Posterior vena cava (tissue), 2 donors: Measurements from ENCODE around the gene MLLT3. TPM values are rescaled to one million over a fixed set of nuclear protein-coding genes. Genes with fewer than 3 reads are reported as not detected.
A peak's percentile ranks its signal among the peaks of the same experiment; 100 is the strongest.
"Not testable (repeated sequence)": the region's sequence is repeated elsewhere in the genome, so short reads cannot be mapped to it uniquely, and the experiment has no call there.

Experiments
- DNase-seq: peaks from one replicate; pipeline ENCODE4 v3.0.0-alpha.2; 2020; ENCODE audit warnings: low spot score
- intact Hi-C, 2 donors: fragments of 100-400 bp; cut with DNase I; formaldehyde crosslinking; loops; one replicate each; pipeline versions ENCODE4 v1.14.1 to v1.14.2; 2022 to 2023
- long read RNA-seq, 2 donors: library from polyadenylated mRNA; unstranded; transcript quantifications; one replicate each; pipeline ENCODE4 v2.0.0, GENCODE V29; 2020 to 2021
- total RNA-seq, 2 donors: library from RNA; stranded (reverse); fragmentation: NEBNext Ultra II Directional; extraction: Animal tissue kit (Norgen Biotek cat#: 25700); gene quantifications; one replicate each; pipeline ENCODE4 v1.2.1, GENCODE V29; 2021
- donor health status: DM: yes; HTN: yes; CAD: no.
- donor health status: DM: yes; HTN: yes; CAD: no.

Gene MLLT3
- 1 to 10 TPM; 6.5 to 7.6 TPM for total RNA-seq
- long read RNA-seq, donor 1, partial matches to known transcripts, result 0 of 2 reads
- long read RNA-seq, donor 1, other reads (novel, unspliced or antisense), result 2 of 2 reads
- long read RNA-seq, donor 2, partial matches to known transcripts, result 2 of 5 reads
- long read RNA-seq, donor 2, other reads (novel, unspliced or antisense), result 2 of 5 reads

DNA sequence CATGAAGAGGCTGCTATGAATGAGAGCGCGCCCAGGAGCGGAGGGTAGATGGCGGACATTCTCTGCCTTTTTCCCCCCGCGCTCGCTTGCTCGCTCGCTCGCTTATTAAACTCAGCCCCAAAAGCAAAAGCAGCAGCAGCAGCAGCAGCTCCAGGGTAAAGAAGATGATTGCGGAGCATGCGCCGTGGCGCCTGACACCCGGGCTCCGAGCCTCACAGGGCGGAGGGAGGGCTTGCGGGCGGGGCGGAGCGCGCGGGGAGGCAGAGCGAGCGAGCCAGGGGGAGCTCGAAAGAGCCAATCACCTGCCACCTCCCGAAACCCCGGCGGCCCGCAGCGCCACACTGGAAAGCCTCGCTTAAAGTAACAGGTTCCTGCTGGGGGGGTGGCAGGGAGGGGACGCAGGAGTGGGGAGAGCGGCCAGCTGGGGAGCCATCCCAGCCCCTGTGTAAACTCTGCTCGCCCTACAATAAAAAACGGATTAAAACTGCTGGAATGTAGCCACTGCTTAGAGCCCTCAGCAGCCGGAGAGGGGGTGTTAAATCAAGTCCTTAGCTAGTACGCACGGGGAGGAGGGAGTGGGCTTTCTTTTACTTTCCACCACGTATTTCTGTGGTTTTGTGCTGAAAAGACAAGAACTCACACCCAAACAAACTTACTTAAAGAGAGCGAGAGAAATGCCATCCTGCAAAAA, at the start of gene MLLT3:
Gene MLLT3 (minus strand): TSS at position 170 of the 691 bp plus-strand sequence.
- DNase-seq, result peak; percentile 99
- intact Hi-C loops, result loop anchor here (5.0 to 10.0 kb wide), 3 partner anchors 265 to 322 kb away; no protein-coding TSS in a partner anchor

DNA sequence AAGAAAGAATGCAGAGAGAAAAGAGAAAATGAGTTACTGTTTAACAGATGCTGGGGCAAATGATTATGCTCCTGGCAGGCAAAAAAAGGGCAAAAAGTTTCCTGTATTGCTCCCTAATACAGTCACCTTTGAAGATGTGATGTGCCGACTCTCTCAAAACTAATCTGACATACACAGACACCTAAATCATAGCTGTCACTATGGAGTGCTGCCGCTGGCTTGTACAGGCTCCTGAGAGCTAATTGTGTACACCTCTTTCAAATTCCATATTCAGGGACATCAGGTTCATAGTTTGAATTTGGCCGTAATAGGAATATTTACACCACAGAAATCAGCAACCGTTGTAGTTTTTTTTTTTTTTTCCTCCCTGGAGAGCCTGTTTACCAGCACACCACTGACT, 49.3 kb upstream of the MLLT3 start:
- DNase-seq, result no peak
- intact Hi-C loops, result no loop called here

DNA sequence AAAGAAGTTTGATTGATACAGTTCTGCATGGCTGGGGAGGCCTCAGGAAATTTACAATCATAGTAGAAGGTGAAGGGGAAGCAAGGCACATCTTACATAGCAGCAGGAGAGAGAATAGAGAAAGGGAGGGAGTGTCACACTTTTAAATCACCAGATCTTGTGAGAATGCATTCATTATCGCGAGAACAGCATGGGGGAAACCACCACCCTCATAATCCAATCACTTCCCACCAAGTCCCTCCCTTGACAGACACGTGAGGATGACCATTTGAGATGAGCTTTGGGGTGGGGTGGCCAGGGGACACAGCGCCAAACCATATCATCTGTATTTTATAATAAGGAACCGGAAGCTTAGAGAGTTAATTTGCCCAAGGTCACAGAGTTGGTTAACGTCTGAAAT, 48.1 kb upstream of the MLLT3 start:
- intact Hi-C loops, result no loop called here
- DNase-seq, result no peak

DNA sequence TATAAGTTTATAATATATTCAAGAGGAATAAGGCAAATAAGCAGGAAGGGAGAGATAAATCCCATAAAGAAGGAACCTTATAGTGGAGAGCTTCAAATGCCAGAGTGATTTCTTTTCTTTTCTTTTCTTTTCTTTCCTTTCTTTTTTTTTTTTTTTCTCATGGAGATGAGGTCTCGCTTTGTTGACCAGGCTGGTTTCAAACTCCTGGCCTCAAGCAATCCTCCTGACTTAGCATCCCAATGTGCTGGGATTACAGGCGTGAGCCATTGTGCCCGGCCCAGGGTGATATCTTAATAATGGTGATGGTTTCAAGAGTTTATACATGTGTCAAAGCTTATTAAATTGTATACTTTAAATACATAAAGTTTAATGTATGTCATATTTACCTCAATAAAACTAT, 42.2 kb upstream of the MLLT3 start:
- DNase-seq, result no peak
- intact Hi-C loops, result no loop called here

DNA sequence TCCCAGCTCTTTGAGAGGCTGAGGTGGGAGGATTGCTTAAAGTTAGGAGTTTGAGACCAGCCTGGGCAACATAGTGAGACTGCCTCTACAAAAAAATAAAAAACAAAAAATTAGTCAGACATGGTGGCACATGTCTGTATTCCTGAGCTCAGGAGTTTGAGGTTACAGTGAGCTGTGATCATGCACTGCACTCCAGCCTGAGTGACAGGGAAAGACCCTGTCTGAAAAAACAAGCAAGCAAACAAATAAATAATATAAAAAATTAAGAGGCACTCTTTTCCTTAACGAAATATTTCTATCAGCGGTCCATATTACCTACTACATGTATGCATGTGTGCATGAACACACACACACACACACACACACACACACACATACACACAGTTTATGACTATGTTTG, 40.8 kb upstream of the MLLT3 start:
- no peak for DNase-seq
- intact Hi-C loops, result no loop called here

DNA sequence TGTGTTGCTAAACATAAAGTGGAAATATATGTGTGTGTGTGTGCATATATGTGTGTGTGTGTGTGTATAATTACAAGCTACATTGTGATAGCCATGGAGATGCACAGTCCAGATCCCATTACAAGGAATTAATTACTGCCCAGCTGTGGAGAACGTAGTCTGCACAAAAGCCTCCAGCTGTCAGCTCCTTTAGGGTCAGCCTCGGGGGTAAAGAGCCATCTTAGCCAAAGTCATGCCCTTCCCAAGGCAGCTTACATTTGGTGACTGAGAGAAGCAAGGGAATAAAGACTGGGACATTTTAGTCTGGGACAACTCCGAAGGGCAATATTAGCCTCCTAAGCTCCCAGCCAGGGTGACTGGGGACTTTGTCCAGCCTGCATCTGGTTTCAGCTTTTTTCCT, 39.9 kb upstream of the MLLT3 start:
- intact Hi-C loops, result no loop called here
- no peak for DNase-seq

DNA sequence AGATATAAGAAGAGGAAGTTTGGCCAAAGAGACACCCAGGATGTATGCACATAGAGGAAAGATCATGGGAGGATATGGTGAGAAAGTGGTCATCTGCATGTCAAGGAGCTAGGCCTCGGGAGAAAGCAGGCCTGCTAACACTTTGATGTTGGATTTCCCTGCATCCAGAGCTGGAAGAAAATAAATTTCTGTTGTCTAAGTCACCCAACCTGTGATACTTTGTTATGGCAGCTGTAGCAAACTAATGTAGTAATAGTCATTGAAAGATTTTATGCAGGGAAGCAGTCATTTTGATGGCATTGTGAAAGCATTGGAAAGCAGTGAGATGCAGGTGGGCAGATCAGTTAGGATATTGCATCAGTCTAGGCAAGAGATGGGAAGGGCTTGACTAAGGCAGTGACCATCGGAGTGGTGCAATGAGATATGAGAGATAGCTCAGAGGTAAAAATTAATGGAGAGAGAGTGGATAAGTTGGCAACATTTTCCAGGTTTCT, 37.2 kb upstream of the MLLT3 start:
- DNase-seq, result no peak
- intact Hi-C loops, result no loop called here

DNA sequence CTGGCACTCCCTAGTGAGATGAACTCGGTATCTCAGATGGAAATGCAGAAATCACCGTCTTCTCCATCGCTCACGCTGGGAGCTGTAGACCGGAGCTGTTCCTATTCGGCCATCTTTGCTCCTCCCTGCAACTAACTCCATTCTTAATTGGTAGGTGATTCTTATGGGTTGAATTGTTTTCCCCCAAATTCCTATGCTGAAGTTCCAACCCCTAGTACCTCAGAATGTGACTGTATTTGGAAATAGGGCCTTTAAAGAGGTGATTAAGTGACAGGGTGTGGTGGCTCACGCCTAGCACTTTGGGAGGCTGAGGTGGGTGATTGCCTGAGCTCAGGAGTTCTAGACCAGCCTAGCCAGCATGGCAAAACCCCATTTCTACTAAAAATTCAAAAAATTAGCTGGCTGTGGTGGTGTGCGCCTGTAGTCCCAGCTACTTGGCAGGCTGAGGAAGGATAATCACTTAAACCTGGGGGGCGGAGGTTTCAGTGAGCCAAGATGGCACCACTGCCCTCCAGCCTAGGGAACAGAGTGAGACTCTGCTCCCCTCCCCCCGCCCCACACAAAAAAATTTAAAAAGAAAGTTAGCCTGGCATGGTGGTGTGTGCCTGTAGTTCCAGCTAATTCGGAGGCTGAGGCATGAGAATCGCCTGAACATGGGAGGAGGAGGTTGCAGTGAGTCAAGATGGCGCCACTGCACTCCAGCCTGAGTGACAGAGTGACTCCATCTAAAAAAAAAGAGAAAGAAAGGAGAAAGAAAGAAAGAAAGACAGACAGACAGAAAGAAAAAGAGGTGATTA, 36.6 kb upstream of the MLLT3 start:
- intact Hi-C loops, result no loop called here
- no peak for DNase-seq

DNA sequence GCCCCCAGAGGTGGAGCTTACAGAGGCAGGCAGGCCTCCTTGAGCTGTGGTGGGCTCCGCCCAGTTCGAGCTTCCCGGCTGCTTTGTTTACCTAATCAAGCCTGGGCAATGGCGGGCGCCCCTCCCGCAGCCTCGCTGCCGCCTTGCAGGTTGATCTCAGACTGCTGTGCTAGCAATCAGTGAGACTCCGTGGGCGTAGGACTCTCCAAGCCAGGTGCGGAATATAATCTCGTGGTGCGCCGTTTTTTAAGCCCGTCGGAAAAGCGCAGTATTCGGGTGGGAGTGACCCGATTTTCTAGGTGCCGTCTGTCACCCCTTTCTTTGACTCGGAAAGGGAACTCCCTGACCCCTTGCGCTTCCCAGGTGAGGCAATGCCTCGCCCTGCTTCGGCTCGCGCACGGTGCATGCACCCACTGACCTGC, 36.0 kb upstream of the MLLT3 start:
- DNase-seq, result peak; percentile 79

DNA sequence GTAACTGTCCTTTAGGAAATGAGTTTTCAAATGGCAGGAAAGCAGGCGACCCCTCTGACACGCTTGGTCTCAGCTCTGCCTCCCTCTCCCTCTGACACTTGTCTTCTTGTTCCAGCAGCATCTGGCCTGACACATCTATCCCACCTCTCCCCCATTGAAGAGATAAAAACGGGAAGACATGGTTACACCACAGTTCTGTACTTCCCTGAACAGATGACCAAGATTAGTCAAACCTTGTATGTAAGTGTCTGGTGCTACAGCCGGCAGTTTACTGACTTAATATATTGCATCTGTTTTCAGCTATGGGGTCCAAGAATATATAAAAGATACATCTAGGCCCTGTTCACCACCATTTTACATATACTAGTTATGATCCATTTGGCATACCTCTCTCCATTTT, 29.6 kb upstream of the MLLT3 start:
- intact Hi-C loops, result no loop called here
- DNase-seq, result no peak

More for the DNA sequence above, 36.0 kb upstream of the MLLT3 start:
- intact Hi-C loops, result not testable (repeated sequence)

DNA sequence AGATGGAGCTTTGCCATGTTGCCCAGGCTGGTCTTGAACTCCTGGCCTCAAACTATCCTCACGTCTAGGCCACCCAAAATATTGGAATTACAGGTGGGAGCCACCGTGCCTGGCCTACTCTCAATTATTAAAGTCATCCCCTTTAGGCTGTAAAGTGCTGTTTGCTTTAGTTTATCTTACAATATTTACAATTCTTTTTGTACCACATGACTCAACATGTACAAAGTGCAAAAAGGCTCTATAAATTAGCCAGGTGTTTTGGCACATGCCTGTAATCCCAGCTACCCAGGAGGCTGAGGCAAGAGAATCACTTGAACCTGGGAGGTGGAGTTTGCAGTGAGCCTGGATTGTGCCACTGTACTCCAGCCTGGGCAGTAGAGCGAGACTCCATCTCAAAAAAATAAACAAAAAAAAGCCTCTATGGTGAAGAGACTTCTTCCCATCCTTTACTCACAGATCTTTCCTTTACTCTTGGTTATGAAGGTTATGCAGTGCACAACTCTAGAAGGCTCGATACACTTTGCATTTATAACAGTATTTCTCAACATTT, 28.5 kb upstream of the MLLT3 start:
- intact Hi-C loops, result no loop called here
- DNase-seq, result no peak

DNA sequence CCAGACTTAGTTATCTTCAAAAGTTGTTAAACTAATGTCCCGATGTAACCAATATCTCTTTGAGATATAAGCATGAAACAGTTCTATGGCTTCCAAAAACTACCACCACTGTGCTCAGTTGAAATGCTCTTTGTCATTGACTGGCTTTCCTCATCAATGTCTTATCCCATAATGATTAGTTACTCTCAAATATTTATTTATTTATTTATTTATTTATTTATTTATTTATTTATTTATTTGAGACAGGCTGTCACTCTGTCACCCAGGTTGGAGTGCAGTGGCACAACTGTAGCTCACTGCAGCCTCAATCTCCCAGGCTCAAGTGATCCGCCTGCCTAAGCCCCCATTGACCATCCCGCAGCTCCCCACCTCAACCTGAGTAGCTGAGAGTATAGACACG, 28.0 kb upstream of the MLLT3 start:
- DNase-seq, result no peak
- intact Hi-C loops, result no loop called here

DNA sequence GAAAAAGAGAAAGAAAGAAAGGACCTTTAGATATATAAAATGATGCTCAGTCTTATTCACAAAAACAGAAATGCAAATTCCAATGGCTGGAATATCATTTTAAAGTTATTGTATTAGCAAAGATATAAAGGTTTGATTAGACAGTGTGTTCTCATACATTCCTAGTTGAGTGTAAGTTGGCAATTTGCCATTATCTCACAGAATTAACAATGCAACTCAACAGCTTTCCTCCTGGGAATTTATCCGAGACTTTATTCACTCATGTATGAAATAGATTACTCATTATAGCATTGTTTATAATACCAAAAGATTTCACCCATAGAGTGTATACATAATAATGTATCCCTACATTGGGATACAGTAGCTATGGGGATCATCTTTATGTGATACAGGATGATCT, 27.1 kb upstream of the MLLT3 start:
- intact Hi-C loops, result no loop called here
- no peak for DNase-seq

DNA sequence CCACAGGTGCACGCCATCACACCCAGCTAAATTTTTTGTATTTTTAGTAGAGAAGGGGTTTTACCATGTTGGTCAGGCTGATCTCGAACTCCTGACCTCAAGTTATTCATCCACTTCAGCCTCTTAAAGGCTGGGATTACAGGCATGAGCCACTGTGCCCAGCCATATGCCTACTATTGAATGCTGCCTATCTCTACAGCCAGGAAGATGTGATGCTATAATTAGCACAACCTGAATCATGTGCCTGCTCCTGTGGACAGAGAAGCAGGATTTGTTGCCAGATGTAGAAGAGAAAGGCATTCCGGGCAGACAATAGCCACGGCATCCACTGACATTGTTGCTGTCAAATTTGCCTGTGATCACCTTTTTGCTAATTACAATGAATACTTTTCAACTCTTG, 24.4 kb upstream of the MLLT3 start:
- no peak for DNase-seq
- intact Hi-C loops, result no loop called here

DNA sequence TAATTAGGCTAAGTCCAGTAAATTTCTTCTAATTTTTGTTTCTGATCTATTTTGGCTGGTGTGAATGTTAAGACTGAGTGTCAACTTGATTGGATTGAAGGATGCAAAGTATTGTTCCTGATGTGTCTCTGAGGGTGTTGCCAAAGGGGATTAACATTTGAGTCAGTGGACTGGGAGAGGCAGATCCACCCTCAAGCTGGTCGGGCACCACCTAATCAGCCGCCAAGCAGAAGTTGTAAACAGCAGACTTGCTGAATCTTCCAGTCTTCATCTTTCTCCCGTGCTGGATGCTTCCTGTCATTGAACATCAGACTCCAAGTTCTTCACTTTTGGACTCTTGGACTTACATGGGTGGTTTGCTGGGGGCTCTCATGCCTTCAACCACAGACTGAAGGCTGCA, 21.4 kb upstream of the MLLT3 start:
- no peak for DNase-seq
- intact Hi-C loops, result no loop called here

DNA sequence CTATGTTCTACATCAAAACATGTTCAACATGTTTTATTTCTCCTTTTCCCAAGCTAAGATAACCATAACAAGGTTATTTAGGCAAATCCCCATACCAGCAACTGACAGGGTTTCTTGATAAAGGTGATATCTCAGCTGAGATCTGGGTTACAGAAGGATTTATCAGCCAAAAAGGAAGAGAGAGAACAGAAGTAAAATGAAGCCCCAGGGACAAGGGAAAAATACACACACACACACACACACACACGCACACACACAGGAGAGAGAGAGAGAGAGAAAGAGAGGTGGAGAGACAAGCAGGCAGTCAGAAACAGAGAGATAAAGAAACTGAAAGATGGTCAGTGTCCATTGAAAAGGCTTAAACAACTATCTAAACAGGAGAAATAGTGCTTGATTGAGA, 19.7 kb upstream of the MLLT3 start:
- intact Hi-C loops, result no loop called here
- no peak for DNase-seq

DNA sequence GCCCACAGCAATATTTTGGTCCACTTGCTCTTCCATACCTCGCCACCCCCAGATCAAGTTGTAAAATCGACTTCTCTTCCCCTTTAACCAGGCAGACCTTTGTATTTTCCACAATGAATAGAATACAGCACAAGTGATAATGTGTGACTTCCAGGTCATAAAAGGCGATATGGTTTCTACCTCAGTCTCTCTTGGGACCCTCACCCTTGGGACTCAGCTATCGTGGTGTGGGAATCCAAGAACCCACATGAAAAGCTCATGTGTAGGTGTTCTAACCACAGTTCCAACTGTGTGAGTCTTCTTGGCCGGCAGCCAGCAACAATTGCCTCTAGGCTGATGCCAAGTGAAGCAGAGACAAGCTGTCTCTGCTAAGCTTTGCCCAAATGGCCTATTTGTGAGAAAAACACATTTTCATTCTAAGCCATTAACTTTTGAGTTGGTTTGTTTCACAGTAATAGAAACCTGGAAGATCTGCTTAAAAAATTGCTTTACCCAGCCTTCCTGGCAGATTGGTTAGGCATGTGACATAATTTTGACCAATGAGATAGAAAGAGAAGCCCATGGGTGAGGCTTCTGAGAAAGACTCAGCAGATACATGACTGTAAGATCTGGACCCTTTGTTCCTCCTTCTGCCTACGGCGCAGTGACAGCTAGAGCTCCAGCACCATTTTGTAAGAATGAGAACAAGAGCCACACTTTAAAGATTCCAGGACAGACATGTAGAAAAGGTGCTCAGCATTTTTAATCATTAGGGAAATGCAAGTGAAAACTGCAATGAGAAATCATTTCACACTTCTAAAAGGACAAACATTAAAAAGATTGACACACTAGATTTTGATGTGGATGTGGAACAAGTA, 18.3 kb upstream of the MLLT3 start:
- no peak for DNase-seq
- intact Hi-C loops, result no loop called here

DNA sequence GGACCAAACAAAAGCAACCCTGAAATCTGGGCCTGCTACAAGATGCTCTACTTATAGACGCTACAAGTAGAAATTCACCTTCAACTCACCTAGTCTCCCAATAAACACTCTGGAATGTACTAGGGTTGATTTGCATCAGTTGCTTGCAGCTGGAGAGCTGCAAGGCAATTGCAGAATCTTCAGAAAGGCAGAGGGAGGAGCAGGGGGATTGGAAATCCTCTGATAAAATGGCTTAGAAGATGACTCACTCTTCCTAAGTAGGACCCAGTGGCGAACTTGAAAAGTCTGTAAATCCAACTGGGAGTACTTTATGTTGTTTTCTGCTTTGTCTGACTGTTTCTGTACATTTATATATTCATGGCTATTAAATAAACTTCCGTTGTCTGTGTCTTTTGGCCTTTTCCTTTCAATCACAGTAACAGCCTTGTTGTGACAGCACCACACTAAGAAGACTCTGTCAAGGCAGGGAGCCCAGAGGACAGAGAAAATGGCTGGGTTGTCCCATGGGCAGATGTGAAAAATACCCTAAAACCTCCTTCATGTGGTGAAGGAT, 14.7 kb upstream of the MLLT3 start:
- intact Hi-C loops, result no loop called here
- no peak for DNase-seq

DNA sequence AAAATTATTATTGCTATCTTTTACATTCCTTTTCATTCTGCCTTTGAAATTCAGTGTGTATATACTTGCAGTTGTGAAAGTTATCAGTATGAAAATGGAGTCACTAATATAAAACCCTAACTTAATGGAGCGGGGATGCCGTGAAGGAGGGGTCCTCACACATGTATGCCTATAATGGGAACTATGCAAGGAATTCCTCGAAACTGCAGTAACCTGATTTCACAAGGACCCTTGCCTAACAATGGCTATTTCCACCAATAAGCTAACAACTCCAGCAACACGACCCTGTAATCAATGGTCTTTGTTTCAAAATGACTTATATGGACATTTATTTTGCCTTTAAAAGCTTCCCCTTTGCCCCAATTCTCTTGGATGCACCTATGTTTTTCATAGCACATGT, 12.6 kb upstream of the MLLT3 start:
- intact Hi-C loops, result no loop called here
- DNase-seq, result no peak
